ENCODE measurements around the gene SLC4A3.

SLC4A3 gene

DNA sequence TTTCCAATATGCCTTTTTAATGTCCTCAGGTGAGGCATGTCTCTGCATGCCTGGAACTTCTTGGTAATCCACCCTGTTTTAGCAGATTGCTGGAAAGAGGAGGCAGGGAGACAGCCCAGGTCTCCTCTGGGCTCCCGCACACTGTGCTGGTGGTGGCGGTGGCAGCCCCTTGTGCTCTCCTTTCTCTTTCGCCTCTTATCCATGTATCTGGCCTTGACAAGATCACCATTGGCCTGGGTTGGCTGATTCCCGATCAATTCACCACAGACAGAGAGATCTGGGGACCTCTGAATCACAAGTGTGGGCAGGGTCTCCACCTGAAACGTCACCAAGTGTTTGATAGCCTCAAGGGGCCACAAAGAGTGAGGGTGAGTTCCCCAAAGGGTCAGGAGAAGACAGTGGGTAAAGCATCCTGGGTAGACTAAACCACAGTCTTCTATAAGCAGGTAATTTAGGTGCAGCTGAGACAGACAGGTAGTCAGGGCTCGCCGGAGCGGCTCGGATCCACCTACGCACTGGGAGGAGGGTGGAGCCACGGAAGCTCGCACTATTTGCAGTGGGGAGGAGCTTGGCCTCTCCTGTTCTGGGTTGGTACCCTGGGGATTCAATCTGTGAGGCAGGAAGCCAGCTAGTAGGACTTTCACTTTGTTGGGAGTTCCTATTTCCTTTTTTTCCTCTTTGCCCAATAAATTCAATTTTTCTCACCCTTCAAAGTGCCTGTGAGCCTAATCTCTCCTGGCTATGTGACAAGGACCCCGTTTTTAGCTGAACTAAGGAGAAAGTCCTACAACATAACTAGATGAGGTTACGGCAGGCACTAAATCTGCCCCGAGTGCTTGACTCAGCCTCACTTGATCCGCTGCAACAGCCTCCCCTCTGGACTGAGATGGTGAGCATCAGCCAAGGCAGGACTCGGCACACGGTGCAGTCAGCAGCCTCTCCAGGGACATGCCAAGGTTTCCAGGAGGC is 57.6 kb downstream of the SLC4A3 start (continued):
- TF ChIP-seq ZNF629 (tag by site-specific recombination; IDR thresholded peaks at IDR 0.05) (peak; percentile 25; the same call in 1 of the 2 replicates), KLF9 (tag by site-specific recombination; IDR thresholded peaks at IDR 0.05; ENCODE audit: low read depth) (no peak), ZNF341 (tag by site-specific recombination; IDR thresholded peaks at IDR 0.05; ENCODE audit: low read depth) (peak; percentile 44; the same call in 1 of the 2 replicates), BCL11B (tag by site-specific recombination; IDR thresholded peaks at IDR 0.05; ENCODE audit: low read depth) (no peak), HOXC10 (CRISPR knock-in tag; IDR thresholded peaks at IDR 0.05) (no peak), ZNF707 (tag by site-specific recombination; IDR thresholded peaks at IDR 0.05) (no peak), SP3 (tag by site-specific recombination; IDR thresholded peaks at IDR 0.05) (peak; percentile 46; the same call in 1 of the 2 replicates), EGR2 (tag by site-specific recombination; IDR thresholded peaks at IDR 0.05; ENCODE audit: low read depth) (0 out of 2 replicates have a peak, but pooled peaks have one; percentile 29), SCRT2 (tag by site-specific recombination; IDR thresholded peaks at IDR 0.05) (0 out of 2 replicates have a peak, but pooled peaks have one; percentile 52), ZBTB1 (tag by site-specific recombination; IDR thresholded peaks at IDR 0.05) (no peak), WT1 (tag by site-specific recombination; IDR thresholded peaks at IDR 0.05) (peak; percentile 41; the same call in 1 of the 2 replicates), ZNF221 (tag by site-specific recombination; IDR thresholded peaks at IDR 0.05; ENCODE audit: borderline replicate concordance) (no peak), ZBTB20 (tag by site-specific recombination; IDR thresholded peaks at IDR 0.05) (0 out of 2 replicates have a peak, but pooled peaks have one; percentile 36), ZNF600 (tag by site-specific recombination; IDR thresholded peaks at IDR 0.05) (peak; percentile 92), ZNF366 (tag by site-specific recombination; conservative IDR thresholded peaks at IDR 0.05) (peak; percentile 7), GFI1B (tag by site-specific recombination; IDR thresholded peaks at IDR 0.05) (0 out of 2 replicates have a peak, but pooled peaks have one; percentile 13), ZNF501 (tag by site-specific recombination; IDR thresholded peaks at IDR 0.05) (0 out of 2 replicates have a peak, but pooled peaks have one; percentile 28), PRDM1 (tag by site-specific recombination; IDR thresholded peaks at IDR 0.05) (peak; percentile 41; the same call in 1 of the 2 replicates), ZSCAN23 (tag by site-specific recombination; IDR thresholded peaks at IDR 0.05) (no peak), IKZF3 (tag by site-specific recombination; IDR thresholded peaks at IDR 0.05) (no peak), ZNF350 (tag by site-specific recombination; IDR thresholded peaks at IDR 0.05) (no peak), ZFHX2 (tag by site-specific recombination; conservative IDR thresholded peaks at IDR 0.05) (peak; percentile 68), ZNF211 (tag by site-specific recombination; IDR thresholded peaks at IDR 0.05; ENCODE audit: low read depth) (no peak)
- TF ChIP-seq, protein P1, sequence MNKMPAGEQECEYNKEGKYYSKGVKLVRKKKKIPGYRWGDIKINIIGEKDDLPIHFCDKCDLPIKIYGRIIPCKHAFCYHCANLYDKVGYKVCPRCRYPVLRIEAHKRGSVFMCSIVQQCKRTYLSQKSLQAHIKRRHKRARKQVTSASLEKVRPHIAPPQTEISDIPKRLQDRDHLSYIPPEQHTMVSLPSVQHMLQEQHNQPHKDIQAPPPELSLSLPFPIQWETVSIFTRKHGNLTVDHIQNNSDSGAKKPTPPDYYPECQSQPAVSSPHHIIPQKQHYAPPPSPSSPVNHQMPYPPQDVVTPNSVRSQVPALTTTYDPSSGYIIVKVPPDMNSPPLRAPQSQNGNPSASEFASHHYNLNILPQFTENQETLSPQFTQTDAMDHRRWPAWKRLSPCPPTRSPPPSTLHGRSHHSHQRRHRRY (tag by site-specific recombination; IDR thresholded peaks at IDR 0.05): no peak
- TF ChIP-seq, protein P2, sequence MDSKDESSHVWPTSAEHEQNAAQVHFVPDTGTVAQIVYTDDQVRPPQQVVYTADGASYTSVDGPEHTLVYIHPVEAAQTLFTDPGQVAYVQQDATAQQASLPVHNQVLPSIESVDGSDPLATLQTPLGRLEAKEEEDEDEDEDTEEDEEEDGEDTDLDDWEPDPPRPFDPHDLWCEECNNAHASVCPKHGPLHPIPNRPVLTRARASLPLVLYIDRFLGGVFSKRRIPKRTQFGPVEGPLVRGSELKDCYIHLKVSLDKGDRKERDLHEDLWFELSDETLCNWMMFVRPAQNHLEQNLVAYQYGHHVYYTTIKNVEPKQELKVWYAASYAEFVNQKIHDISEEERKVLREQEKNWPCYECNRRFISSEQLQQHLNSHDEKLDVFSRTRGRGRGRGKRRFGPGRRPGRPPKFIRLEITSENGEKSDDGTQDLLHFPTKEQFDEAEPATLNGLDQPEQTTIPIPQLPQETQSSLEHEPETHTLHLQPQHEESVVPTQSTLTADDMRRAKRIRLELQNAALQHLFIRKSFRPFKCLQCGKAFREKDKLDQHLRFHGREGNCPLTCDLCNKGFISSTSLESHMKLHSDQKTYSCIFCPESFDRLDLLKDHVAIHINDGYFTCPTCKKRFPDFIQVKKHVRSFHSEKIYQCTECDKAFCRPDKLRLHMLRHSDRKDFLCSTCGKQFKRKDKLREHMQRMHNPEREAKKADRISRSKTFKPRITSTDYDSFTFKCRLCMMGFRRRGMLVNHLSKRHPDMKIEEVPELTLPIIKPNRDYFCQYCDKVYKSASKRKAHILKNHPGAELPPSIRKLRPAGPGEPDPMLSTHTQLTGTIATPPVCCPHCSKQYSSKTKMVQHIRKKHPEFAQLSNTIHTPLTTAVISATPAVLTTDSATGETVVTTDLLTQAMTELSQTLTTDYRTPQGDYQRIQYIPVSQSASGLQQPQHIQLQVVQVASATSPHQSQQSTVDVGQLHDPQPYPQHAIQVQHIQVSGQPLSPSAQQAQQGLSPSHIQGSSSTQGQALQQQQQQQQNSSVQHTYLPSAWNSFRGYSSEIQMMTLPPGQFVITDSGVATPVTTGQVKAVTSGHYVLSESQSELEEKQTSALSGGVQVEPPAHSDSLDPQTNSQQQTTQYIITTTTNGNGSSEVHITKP (tag by site-specific recombination; IDR thresholded peaks at IDR 0.05): peak; percentile 94
- TF ChIP-seq, protein P3, sequence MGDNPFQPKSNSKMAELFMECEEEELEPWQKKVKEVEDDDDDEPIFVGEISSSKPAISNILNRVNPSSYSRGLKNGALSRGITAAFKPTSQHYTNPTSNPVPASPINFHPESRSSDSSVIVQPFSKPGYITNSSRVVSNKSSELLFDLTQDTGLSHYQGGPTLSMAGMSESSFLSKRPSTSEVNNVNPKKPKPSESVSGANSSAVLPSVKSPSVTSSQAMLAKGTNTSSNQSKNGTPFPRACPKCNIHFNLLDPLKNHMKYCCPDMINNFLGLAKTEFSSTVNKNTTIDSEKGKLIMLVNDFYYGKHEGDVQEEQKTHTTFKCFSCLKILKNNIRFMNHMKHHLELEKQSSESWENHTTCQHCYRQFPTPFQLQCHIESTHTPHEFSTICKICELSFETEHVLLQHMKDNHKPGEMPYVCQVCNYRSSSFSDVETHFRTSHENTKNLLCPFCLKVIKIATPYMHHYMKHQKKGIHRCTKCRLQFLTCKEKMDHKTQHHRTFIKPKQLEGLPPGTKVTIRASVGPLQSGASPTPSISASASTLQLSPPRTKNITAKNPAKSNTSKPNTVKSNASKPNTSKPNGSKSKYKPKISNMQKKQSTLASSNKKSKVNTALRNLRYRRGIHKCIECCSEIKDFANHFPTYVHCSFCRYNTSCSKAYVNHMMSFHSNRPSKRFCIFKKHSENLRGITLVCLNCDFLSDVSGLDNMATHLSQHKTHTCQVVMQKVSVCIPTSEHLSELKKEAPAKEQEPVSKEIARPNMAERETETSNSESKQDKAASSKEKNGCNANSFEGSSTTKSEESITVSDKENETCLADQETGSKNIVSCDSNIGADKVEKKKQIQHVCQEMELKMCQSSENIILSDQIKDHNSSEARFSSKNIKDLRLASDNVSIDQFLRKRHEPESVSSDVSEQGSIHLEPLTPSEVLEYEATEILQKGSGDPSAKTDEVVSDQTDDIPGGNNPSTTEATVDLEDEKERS (tag by site-specific recombination; IDR thresholded peaks at IDR 0.05): no peak
- TF ChIP-seq, protein P4, sequence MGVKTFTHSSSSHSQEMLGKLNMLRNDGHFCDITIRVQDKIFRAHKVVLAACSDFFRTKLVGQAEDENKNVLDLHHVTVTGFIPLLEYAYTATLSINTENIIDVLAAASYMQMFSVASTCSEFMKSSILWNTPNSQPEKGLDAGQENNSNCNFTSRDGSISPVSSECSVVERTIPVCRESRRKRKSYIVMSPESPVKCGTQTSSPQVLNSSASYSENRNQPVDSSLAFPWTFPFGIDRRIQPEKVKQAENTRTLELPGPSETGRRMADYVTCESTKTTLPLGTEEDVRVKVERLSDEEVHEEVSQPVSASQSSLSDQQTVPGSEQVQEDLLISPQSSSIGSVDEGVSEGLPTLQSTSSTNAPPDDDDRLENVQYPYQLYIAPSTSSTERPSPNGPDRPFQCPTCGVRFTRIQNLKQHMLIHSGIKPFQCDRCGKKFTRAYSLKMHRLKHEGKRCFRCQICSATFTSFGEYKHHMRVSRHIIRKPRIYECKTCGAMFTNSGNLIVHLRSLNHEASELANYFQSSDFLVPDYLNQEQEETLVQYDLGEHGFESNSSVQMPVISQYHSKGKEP (tag by site-specific recombination; IDR thresholded peaks at IDR 0.05): no peak
- TF ChIP-seq, protein P5, sequence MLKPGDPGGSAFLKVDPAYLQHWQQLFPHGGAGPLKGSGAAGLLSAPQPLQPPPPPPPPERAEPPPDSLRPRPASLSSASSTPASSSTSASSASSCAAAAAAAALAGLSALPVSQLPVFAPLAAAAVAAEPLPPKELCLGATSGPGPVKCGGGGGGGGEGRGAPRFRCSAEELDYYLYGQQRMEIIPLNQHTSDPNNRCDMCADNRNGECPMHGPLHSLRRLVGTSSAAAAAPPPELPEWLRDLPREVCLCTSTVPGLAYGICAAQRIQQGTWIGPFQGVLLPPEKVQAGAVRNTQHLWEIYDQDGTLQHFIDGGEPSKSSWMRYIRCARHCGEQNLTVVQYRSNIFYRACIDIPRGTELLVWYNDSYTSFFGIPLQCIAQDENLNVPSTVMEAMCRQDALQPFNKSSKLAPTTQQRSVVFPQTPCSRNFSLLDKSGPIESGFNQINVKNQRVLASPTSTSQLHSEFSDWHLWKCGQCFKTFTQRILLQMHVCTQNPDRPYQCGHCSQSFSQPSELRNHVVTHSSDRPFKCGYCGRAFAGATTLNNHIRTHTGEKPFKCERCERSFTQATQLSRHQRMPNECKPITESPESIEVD (tag by site-specific recombination; IDR thresholded peaks at IDR 0.05): no peak

Data from HEK293 (cell line).